DOHH2 (cell line): ENCODE measurements around the gene SLITRK1.

ENCODE experiments used
- H3F3A ChIP-seq: fragments of 200-600 bp; sonication (generic), shearing (Covaris generic); 2 replicates; pipeline ENCODE4 v1.6.0; 2016; ENCODE audit warnings: antibody characterized with exemption, mild to moderate bottlenecking; ENCODE audit not compliant: control insufficient read depth, insufficient read depth
- H3K27ac ChIP-seq: fragments of 200-600 bp; sonication (generic); 2 replicates; pipeline ENCODE4 v1.5.1; 2014; ENCODE audit warnings: low read depth, mild to moderate bottlenecking, low read length, moderate library complexity
- H3K27me3 ChIP-seq: fragments of 200-600 bp; sonication (generic); 2 replicates; pipeline ENCODE4 v1.6.1; 2014; ENCODE audit warnings: mild to moderate bottlenecking, low read length, mixed read lengths; ENCODE audit not compliant: control insufficient read depth
- H3K36me3 ChIP-seq: fragments of 200-600 bp; sonication (generic); 2 replicates; pipeline ENCODE4 v1.6.1; 2014; ENCODE audit warnings: mild to moderate bottlenecking, low read length, moderate library complexity, mixed read lengths; ENCODE audit not compliant: control insufficient read depth
- H3K4me1 ChIP-seq: fragments of 200-600 bp; sonication (generic); 2 replicates; pipeline ENCODE4 v1.6.1; 2014; ENCODE audit warnings: mild to moderate bottlenecking, low read length, mixed read lengths; ENCODE audit not compliant: control insufficient read depth
- H3K4me2 ChIP-seq: fragments of 200-600 bp; sonication (generic); 2 replicates; pipeline ENCODE4 v1.6.0; 2014; ENCODE audit warnings: mild to moderate bottlenecking, low read length, moderate library complexity
- H3K4me3 ChIP-seq: fragments of 200-600 bp; sonication (generic); 2 replicates; pipeline ENCODE4 v1.5.1; 2014; ENCODE audit warnings: mild to moderate bottlenecking, low read length, mixed read lengths
- H3K79me2 ChIP-seq: fragments of 200-600 bp; sonication (generic); 2 replicates; pipeline ENCODE4 v1.6.1; 2014; ENCODE audit warnings: mild to moderate bottlenecking, low read length, mixed read lengths; ENCODE audit not compliant: control insufficient read depth
- H3K9me2 ChIP-seq: fragments of 200-600 bp; sonication (generic); replicated peaks from 2 replicates; pipeline ENCODE4 v1.6.1; 2014; ENCODE audit warnings: mild to moderate bottlenecking, low read length, mixed read lengths; ENCODE audit not compliant: control insufficient read depth
- H3K9me3 ChIP-seq: fragments of 200-600 bp; sonication (generic); 2 replicates; pipeline ENCODE4 v1.6.1; 2014; ENCODE audit warnings: antibody characterized with exemption, low read length, mixed read lengths; ENCODE audit not compliant: control insufficient read depth, insufficient read depth
- H4K20me1 ChIP-seq: fragments of 200-600 bp; sonication (generic); 2 replicates; pipeline ENCODE4 v1.6.0; 2014; ENCODE audit warnings: low read depth, mild to moderate bottlenecking, antibody characterized with exemption, low read length, moderate library complexity; ENCODE audit not compliant: control insufficient read depth, insufficient read depth
- CTCF ChIP-seq: fragments of 200-600 bp; sonication (generic); IDR thresholded peaks from one replicate; pipeline ENCODE4 v1.5.1; 2014; ENCODE audit warnings: antibody characterized with exemption, mild to moderate bottlenecking, low read depth, low read length; ENCODE audit not compliant: poor library complexity, severe bottlenecking
- EZH2phosphoT487 ChIP-seq: fragments of 200-600 bp; sonication (generic); IDR thresholded peaks from 2 replicates; pipeline ENCODE4 v1.6.1; 2017; ENCODE audit warnings: borderline replicate concordance, mild to moderate bottlenecking, antibody characterized with exemption, low read length, moderate library complexity, mixed read lengths

Gene SLITRK1

GRCh38 chr13:83884141-83884540 lies 1.9 kb upstream of the SLITRK1 start:
- H3K79me2 ChIP-seq = no peaks in the 10 kb centered on the region
- H3K9me3 ChIP-seq = peaks cover 20% of the 10 kb centered on the region; the same call in 1 of the 2 replicates
- no peaks in the 10 kb centered on the region for H3K9me2 ChIP-seq
- no peaks in the 10 kb centered on the region for H3K36me3 ChIP-seq
- TF ChIP-seq CTCF (no peak), EZH2phosphoT487 (no peak)
- H3K4me3 ChIP-seq = no peak overlapping the region
- no peak overlapping the region for H3K27ac ChIP-seq
- H3F3A ChIP-seq = no peaks in the 10 kb centered on the region
- H3K4me2 ChIP-seq = no peak overlapping the region
- H3K27me3 ChIP-seq = no peaks in the 10 kb centered on the region
- H3K4me1 ChIP-seq = no peaks in the 10 kb centered on the region
- H4K20me1 ChIP-seq = no peaks in the 10 kb centered on the region

GRCh38 chr13:83883061-83883523 lies 818 bp upstream of the SLITRK1 start:
- H3F3A ChIP-seq = no peaks in the 10 kb centered on the region
- H3K27me3 ChIP-seq = no peaks in the 10 kb centered on the region
- H3K36me3 ChIP-seq = no peaks in the 10 kb centered on the region
- H3K4me2 ChIP-seq = no peak overlapping the region
- no peak for TF ChIP-seq EZH2phosphoT487
- no peak for TF ChIP-seq CTCF
- no peak overlapping the region for H3K4me3 ChIP-seq
- no peaks in the 10 kb centered on the region for H3K4me1 ChIP-seq
- H3K27ac ChIP-seq = no peak overlapping the region
- H3K79me2 ChIP-seq = no peaks in the 10 kb centered on the region
- H3K9me2 ChIP-seq = no peaks in the 10 kb centered on the region
- H3K9me3 ChIP-seq = peaks cover 22% of the 10 kb centered on the region; the same call in 1 of the 2 replicates
- no peaks in the 10 kb centered on the region for H4K20me1 ChIP-seq

GRCh38 chr13:83882606-83882959 lies 309 bp upstream of the SLITRK1 start:
- no peaks in the 10 kb centered on the region for H3K27me3 ChIP-seq
- H3K9me2 ChIP-seq = no peaks in the 10 kb centered on the region
- no peak overlapping the region for H3K27ac ChIP-seq
- H4K20me1 ChIP-seq = no peaks in the 10 kb centered on the region
- no peaks in the 10 kb centered on the region for H3K36me3 ChIP-seq
- H3F3A ChIP-seq = no peaks in the 10 kb centered on the region
- no peak overlapping the region for H3K4me3 ChIP-seq
- H3K4me2 ChIP-seq = no peak overlapping the region
- no peaks in the 10 kb centered on the region for H3K79me2 ChIP-seq
- H3K4me1 ChIP-seq = no peaks in the 10 kb centered on the region
- H3K9me3 ChIP-seq = peaks cover 22% of the 10 kb centered on the region; the same call in 1 of the 2 replicates
- TF ChIP-seq EZH2phosphoT487 = no peak
- no peak for TF ChIP-seq CTCF
